Nephron (organoid): ENCODE measurements around the gene C11orf21.

Experiments
- H3K27ac Mint-ChIP-seq, 3 experiments: 2 replicates each; pipeline ENCODE4 v1.8.0; 2020; ENCODE audit warnings: mixed read lengths in 3 of 3, mild to moderate bottlenecking in 2 of 3, moderate library complexity in 1 of 3
- H3K27me3 Mint-ChIP-seq: 2 replicates; pipeline ENCODE4 v1.8.0; 2021; ENCODE audit warnings: low read depth, mild to moderate bottlenecking, moderate library complexity, mixed read lengths
- H3K36me3 Mint-ChIP-seq: 2 replicates; pipeline ENCODE4 v1.8.0; 2020; ENCODE audit warnings: low read depth, mixed read lengths
- H3K4me1 Mint-ChIP-seq: 2 replicates; pipeline ENCODE4 v1.8.0; 2020; ENCODE audit warnings: mixed read lengths
- H3K4me3 Mint-ChIP-seq, 3 experiments: 2 replicates each; pipeline ENCODE4 v1.8.0; 2020; ENCODE audit warnings: mild to moderate bottlenecking in 3 of 3, mixed read lengths in 3 of 3, moderate library complexity in 2 of 3
- H3K9me3 Mint-ChIP-seq: 2 replicates; pipeline ENCODE4 v1.8.0; 2020; ENCODE audit warnings: mixed read lengths
- TF ChIP-seq, protein P1 (sequence below), 3 experiments: fragments of 200-600 bp; sonication (generic); IDR thresholded peaks; one replicate each; pipeline ENCODE4 v1.5.0; 2021; ENCODE audit warnings: antibody characterized with exemption in 3 of 3; ENCODE audit not compliant: unreplicated experiment in 3 of 3

C11orf21 gene

DNA sequence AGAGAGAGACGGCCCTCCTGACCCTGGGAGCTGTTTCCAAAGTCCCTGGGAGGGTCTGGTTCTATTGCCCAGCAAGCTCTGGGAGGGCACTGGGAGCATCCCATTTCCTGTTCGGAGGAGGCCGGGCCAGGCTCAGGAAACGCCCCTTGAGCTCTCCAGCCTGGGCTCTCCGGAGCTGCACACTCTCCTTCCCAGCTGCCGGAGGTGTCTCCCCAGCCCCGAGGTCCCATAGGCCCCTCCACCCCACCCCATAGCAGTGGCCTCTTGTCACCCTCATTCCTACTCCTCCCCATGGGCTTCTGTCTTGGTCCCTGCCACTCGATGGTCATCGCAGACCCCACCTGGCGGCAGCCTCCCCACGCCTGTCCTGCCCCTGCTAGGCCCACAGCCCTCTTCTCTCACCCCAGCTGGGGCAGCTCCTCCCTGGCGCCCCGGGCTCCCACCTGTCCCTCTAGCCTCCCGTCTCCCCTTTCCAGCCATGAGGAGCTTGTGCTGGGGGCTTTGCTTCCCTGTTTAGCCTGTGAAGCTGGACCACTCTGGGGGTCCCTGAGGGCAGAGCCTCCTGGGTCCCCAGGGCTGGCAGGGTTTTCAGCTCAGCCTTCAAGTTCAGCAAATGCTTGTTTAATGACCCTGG lies 2.9 kb upstream of the C11orf21 start:
- peak overlapping the region; percentile 99 to 100 (median 99) for H3K27ac Mint-ChIP-seq
- TF ChIP-seq, protein P1, sequence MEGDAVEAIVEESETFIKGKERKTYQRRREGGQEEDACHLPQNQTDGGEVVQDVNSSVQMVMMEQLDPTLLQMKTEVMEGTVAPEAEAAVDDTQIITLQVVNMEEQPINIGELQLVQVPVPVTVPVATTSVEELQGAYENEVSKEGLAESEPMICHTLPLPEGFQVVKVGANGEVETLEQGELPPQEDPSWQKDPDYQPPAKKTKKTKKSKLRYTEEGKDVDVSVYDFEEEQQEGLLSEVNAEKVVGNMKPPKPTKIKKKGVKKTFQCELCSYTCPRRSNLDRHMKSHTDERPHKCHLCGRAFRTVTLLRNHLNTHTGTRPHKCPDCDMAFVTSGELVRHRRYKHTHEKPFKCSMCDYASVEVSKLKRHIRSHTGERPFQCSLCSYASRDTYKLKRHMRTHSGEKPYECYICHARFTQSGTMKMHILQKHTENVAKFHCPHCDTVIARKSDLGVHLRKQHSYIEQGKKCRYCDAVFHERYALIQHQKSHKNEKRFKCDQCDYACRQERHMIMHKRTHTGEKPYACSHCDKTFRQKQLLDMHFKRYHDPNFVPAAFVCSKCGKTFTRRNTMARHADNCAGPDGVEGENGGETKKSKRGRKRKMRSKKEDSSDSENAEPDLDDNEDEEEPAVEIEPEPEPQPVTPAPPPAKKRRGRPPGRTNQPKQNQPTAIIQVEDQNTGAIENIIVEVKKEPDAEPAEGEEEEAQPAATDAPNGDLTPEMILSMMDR (IDR thresholded peaks at IDR 0.05; ENCODE audit: unreplicated experiment in 3 of 3) = no peak
- peaks cover 3% of the 10 kb centered on the region for H3K27me3 Mint-ChIP-seq
- no peak overlapping the region for H3K4me3 Mint-ChIP-seq
- H3K4me1 Mint-ChIP-seq = peaks cover 22% of the 10 kb centered on the region
- no peaks in the 10 kb centered on the region for H3K9me3 Mint-ChIP-seq
- no peaks in the 10 kb centered on the region for H3K36me3 Mint-ChIP-seq

DNA sequence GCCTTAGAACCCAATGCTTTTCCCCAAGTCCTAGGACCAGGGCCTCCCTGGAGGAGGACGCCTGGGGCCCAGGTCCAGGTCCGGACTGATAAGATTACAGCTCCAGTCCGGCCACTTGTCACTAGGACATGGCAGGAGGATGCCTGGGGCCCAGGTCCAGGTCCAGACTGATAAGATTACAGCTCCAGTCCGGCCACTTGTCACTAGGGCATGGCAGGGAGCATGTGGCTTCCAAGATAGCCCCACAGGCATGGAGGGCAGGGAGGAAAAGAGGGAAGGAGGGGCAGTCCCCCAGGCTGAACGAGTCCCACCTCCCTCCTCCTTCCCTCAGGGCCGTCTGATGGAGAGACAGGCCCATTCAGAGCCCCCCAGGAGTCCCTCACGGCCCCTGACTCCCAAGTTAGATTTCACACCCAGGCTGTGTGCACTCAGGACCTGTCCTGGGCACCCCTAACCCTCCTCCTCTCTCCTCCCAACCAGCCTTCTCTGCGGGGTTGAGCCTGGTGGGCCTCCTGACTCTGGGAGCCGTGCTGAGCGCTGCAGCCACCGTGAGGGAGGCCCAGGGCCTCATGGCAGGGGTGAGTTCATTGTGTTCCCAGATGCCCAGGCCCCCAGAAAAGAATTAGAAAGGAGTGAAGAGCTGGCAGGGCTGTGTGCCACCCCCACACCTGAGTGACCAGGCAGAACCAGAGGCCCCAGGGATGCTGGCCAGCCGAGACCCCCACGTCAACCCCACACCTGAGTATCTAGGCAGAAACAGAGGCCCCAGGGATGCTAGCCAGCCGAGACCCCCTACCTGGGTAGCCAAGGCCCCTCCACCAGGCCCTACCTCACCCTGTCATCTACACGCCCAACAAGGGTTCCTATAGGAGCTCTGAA lies 2.1 kb upstream of the C11orf21 start:
- Mint-ChIP-seq H3K4me1 (peaks cover 22% of the 10 kb centered on the region), H3K27ac (peak overlapping the region; percentile 99 to 100 (median 99)), H3K9me3 (no peaks in the 10 kb centered on the region), H3K27me3 (peaks cover 3% of the 10 kb centered on the region), H3K4me3 (no peak overlapping the region), H3K36me3 (no peaks in the 10 kb centered on the region)
- TF ChIP-seq, protein P1 (IDR thresholded peaks at IDR 0.05; ENCODE audit: unreplicated experiment in 3 of 3) = no peak

DNA sequence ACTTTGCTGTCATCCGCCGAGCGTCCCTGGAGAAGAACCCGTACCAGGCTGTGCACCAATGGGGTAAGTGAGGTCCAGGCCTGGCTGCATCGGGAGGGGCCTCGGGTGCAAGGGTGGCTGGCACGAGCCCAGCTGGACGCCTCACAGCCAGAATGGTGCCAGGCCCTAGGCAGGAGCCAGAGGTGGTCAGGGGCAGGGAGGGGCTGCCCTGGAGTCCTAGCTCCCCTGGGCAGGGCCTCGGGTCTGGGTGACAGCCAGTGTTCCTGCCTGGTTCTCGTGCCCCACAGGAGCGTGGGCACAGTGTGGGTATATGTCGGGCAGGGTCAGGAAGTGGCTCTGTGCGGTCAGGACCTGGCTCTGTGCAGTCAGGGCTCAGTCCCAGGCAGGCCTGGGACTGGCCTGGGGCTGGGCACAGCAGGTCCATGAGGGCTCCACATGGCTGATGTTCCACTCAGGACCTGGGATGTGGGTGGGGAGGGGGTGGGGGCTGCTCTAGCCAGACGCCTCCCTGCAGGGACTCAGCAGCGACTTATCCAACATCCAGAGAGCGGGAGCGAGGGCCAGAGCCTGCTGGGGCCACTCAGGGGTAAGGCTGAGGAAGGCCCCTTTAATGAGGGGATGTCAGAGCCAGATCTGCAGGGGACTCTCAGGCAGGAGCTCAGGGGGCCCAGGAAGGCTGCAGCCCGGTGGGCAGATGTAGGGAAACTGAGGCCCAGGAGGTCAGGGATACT lies 1.3 kb upstream of the C11orf21 start:
- Mint-ChIP-seq H3K4me1 (peaks cover 22% of the 10 kb centered on the region), H3K4me3 (no peak overlapping the region), H3K9me3 (no peaks in the 10 kb centered on the region), H3K27ac (peak overlapping the region; percentile 99 to 100 (median 99)), H3K36me3 (no peaks in the 10 kb centered on the region), H3K27me3 (peaks cover 3% of the 10 kb centered on the region)
- TF ChIP-seq, protein P1 (IDR thresholded peaks at IDR 0.05; ENCODE audit: unreplicated experiment in 3 of 3) = no peak

DNA sequence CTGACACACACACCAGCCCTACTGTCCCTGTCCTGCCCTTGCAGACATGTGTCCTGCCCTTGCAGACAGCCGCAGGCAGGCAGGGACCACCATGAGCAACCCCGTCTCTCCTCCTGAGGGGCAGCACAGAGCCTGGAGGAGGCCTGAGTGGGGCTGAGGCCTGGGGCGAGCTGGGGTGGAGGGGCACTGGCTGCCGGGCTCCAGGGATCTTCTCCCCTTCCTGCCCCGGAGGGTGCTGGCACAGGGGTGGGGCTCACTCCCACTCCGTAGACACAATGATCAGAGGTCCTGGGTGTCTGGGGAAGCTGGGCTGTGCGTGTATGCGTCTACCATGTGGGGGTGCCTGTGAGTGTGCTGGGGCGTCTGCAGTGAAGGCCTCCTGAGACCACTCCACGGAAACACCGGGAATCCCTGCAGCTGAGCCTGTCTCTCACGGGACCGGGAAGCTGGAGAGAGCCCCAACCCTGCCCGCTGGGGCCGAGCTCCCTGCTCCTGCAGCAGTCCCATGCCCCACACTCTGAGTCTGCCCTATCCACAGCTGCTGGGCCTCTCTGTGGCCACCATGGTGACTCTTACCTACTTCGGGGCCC lies 683 bp upstream of the C11orf21 start:
- Mint-ChIP-seq H3K27ac (peak overlapping the region; percentile 85 to 100 (median 99)), H3K27me3 (peaks cover 1% of the 10 kb centered on the region), H3K9me3 (no peaks in the 10 kb centered on the region), H3K4me3 (no peak overlapping the region), H3K4me1 (peaks cover 18% of the 10 kb centered on the region), H3K36me3 (no peaks in the 10 kb centered on the region)
- TF ChIP-seq, protein P1 (IDR thresholded peaks at IDR 0.05; ENCODE audit: unreplicated experiment in 3 of 3) = no peak

DNA sequence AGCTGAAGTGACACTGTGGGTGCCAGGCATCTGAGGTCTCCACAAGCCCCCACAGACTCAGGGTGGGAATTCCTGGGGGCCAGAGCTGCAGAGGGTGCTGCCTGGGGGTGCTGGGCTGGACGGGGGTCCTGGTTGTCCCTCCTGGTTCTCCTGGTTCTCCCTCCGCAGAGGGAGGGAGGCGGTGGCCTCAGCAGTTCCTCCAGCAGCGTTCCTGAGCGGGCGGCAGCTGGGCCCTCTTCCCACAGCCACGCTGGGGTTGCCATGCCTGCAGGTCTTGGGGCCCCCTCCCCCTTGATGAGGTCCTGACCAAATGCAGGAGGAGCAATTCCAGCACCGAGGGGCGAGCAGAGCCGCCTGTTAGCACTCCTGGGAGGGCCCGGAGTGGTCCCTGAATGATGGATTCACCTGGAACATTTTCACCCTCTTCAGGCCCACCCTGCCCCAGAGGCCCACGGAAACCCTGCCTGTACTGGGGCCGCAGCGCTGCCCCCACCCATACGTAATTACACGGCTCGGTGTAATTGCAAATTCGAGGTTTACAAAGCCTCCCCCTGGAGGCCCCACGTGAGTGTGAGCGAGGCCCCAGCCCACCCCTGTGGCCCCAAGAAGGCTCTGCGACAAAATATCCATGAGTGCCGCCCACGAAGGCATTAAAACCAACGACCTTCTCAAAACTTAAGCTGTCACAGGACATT lies 635 bp downstream of the C11orf21 start:
- no peaks in the 10 kb centered on the region for H3K9me3 Mint-ChIP-seq
- H3K4me3 Mint-ChIP-seq = no peak overlapping the region
- peak overlapping the region in 2 of 3 experiments; percentile 64 for H3K27ac Mint-ChIP-seq
- peaks cover 3% of the 10 kb centered on the region for H3K27me3 Mint-ChIP-seq
- H3K4me1 Mint-ChIP-seq = peaks cover 11% of the 10 kb centered on the region
- H3K36me3 Mint-ChIP-seq = no peaks in the 10 kb centered on the region
- TF ChIP-seq, protein P1 (IDR thresholded peaks at IDR 0.05; ENCODE audit: unreplicated experiment in 3 of 3) = no peak
